ENCODE results near the gene PLCG2. TPM values are rescaled to one million over a fixed set of nuclear protein-coding genes. Genes with fewer than 3 reads are reported as not detected.

The PLCG2 gene
- total RNA-seq, 1 experiment from 2014 or later, result 3.5 TPM

DNA sequence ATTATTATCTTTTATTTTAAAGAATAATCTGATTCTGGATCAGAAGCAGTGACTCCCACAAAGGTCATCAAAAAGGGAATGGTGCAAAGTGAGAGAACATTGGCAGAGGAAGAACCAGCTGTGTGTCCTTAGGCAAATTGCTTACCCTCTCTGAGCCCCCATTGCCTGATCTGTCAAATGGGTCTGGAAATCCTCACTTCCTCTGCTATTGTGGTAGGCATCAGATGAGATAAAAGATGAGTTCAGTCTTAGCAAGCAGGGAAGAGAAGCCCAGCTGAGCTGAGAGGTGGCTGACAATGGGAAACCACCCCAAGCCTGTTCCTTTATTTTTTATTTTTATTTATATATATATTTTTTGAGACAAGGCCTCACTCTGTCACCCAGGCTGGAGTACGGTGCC, 24.2 kb upstream of the PLCG2 start:
- Histone ChIP-seq H2AFZ (ENCODE audit: low read length) (no peak overlapping the region), H3K9ac (ENCODE audit: low read length) (no peak overlapping the region), H3K36me3 (ENCODE audit: low read depth, low read length) (no peaks in the 10 kb centered on the region), H3F3A (ENCODE audit: low read length, unreplicated experiment) (no peaks in the 10 kb centered on the region), H3K4me3 (ENCODE audit: low read length) (no peak overlapping the region), H3K4me2 (ENCODE audit: low read length) (no peak overlapping the region), H4K20me1 (ENCODE audit: low read length) (no peaks in the 10 kb centered on the region), H3K79me2 (ENCODE audit: low read length) (no peaks in the 10 kb centered on the region), H3K4me1 (ENCODE audit: insufficient read depth, low read length) (0 out of 2 replicates have a peak, but pooled peaks cover 4% of the 10 kb centered on the region), H3K27ac (ENCODE audit: low read length) (no peak overlapping the region), H3K9me3 (ENCODE audit: low read length) (no peaks in the 10 kb centered on the region), H3K9me2 (replicated peaks; ENCODE audit: low read length) (no peaks in the 10 kb centered on the region), H3K27me3 (ENCODE audit: low read length) (no peaks in the 10 kb centered on the region)
- no peak for ATAC-seq
- CTCF ChIA-PET, result no interaction called here
- no TSS peak for BruUV-seq (replicated peaks)
- intact Hi-C loops (cut with micrococcal nuclease), result no loop called here
- TF ChIP-seq, protein P1, sequence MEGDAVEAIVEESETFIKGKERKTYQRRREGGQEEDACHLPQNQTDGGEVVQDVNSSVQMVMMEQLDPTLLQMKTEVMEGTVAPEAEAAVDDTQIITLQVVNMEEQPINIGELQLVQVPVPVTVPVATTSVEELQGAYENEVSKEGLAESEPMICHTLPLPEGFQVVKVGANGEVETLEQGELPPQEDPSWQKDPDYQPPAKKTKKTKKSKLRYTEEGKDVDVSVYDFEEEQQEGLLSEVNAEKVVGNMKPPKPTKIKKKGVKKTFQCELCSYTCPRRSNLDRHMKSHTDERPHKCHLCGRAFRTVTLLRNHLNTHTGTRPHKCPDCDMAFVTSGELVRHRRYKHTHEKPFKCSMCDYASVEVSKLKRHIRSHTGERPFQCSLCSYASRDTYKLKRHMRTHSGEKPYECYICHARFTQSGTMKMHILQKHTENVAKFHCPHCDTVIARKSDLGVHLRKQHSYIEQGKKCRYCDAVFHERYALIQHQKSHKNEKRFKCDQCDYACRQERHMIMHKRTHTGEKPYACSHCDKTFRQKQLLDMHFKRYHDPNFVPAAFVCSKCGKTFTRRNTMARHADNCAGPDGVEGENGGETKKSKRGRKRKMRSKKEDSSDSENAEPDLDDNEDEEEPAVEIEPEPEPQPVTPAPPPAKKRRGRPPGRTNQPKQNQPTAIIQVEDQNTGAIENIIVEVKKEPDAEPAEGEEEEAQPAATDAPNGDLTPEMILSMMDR (conservative IDR thresholded peaks at IDR 0.05; ENCODE audit: low read depth, low read length), result no peak
- TF ChIP-seq EZH2phosphoT487 (IDR thresholded peaks at IDR 0.05; ENCODE audit: borderline replicate concordance, low read length) (no peak), EZH2 (IDR thresholded peaks at IDR 0.05; ENCODE audit: low read length, unreplicated experiment) (no peak)
- DNase-seq, result no peak
- POLR2A ChIA-PET (ENCODE audit: unreplicated experiment), result no interaction called here

DNA sequence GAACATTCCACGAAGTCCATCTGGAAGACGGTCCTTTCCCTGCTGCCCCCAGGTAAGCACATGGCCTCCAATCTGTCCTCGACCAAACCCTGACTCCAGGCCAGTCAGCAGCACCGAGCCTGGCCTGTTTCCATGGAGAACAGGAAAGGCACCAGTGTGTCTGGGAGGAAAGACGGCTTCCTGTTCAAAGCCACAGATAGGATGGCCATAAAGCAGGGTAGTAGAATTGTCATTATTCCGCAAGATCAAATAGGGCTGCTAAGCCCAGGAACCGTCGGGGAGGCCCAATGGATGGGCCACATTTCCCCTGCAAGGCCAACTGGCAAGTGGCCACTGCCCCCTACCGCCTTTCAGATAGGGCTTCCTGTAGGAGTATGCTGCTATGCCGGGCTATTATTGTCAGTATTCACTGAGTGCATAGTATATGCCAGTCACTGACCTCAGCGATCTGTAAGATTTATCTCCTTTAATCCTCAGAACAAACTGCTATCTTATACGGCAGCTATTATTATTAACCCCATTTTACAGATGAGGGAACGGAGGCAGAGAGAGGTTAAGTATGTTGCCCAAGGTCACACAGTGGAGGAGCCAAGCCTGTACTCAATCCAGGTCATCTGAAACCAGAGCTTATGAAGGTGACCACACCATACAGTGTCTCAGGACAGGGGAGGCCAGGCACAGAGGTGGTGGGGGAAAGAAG, 23.0 kb upstream of the PLCG2 start:
- no peaks in the 10 kb centered on the region for H3K9me3 ChIP-seq (ENCODE audit: low read length)
- H2AFZ ChIP-seq (ENCODE audit: low read length), result no peak overlapping the region
- H3K9ac ChIP-seq (ENCODE audit: low read length), result no peak overlapping the region
- ATAC-seq (no peak), DNase-seq (no peak)
- H3K4me3 ChIP-seq (ENCODE audit: low read length), result no peak overlapping the region
- H3K27me3 ChIP-seq (ENCODE audit: low read length), result no peaks in the 10 kb centered on the region
- BruUV-seq (replicated peaks), result no TSS peak
- H3K4me2 ChIP-seq (ENCODE audit: low read length), result no peak overlapping the region
- TF ChIP-seq, protein P1 (conservative IDR thresholded peaks at IDR 0.05; ENCODE audit: low read depth, low read length), result no peak
- no peak for TF ChIP-seq EZH2phosphoT487 (IDR thresholded peaks at IDR 0.05; ENCODE audit: borderline replicate concordance, low read length)
- no peak for TF ChIP-seq EZH2 (IDR thresholded peaks at IDR 0.05; ENCODE audit: low read length, unreplicated experiment)
- H4K20me1 ChIP-seq (ENCODE audit: low read length), result no peaks in the 10 kb centered on the region
- H3K27ac ChIP-seq (ENCODE audit: low read length), result no peak overlapping the region
- H3F3A ChIP-seq (ENCODE audit: low read length, unreplicated experiment), result no peaks in the 10 kb centered on the region
- intact Hi-C loops (cut with micrococcal nuclease), result no loop called here
- no peaks in the 10 kb centered on the region for H3K36me3 ChIP-seq (ENCODE audit: low read depth, low read length)
- peaks cover 4% of the 10 kb centered on the region; the same call in 1 of the 2 replicates for H3K4me1 ChIP-seq (ENCODE audit: insufficient read depth, low read length)
- H3K79me2 ChIP-seq (ENCODE audit: low read length), result no peaks in the 10 kb centered on the region
- H3K9me2 ChIP-seq (replicated peaks; ENCODE audit: low read length), result no peaks in the 10 kb centered on the region
- ChIA-PET POLR2A (ENCODE audit: unreplicated experiment) (no interaction called here), CTCF (no interaction called here)

DNA sequence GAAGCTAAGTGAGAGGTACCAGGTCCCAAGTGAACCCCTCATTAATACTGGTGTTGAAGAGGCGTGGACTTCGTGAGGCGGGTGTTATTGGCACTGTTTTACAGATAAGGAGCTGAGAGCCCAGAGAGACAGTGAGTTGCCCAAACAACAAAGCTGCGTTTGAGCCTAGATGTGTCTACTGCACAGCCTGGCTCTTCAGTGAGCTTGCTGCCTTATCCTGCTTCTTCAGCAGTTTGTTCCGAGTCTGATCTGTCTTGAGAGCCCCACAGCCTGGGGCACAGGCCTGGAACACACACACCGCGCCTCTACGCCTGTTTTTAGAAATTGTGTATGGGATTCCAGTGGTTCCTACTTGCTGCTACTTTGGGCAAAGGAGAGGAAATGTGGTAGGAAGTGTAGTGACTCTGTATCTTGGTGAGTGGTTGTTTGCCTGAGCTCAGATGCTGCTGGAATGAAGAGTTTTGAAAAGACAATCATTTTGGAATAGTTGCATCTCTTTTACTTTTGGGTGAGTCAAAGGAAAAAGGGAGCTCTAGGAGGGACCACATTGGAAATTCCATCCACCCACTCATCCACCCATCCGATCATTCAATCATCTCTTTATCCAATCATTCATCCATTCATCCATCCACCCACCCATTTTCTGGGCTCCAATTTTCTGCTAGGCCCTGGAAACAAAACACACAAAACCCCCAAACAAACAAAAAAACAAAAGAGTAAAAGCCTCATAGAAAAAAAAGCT, 22.3 kb upstream of the PLCG2 start:
- H3K27ac ChIP-seq (ENCODE audit: low read length), result no peak overlapping the region
- H3K27me3 ChIP-seq (ENCODE audit: low read length), result no peaks in the 10 kb centered on the region
- POLR2A ChIA-PET (ENCODE audit: unreplicated experiment), result no interaction called here
- no peak overlapping the region for H2AFZ ChIP-seq (ENCODE audit: low read length)
- H3K4me2 ChIP-seq (ENCODE audit: low read length), result no peak overlapping the region
- no peak overlapping the region for H3K4me3 ChIP-seq (ENCODE audit: low read length)
- H3K4me1 ChIP-seq (ENCODE audit: insufficient read depth, low read length), result peaks cover 4% of the 10 kb centered on the region; the same call in 1 of the 2 replicates
- H3K9ac ChIP-seq (ENCODE audit: low read length), result no peak overlapping the region
- no peaks in the 10 kb centered on the region for H3K36me3 ChIP-seq (ENCODE audit: low read depth, low read length)
- CTCF ChIA-PET, result interaction anchor here (0.8 kb wide), 1 partner anchor 12 kb away, joined by 3 read pairs; no protein-coding TSS in a partner anchor
- H3K79me2 ChIP-seq (ENCODE audit: low read length), result no peaks in the 10 kb centered on the region
- H3K9me2 ChIP-seq (replicated peaks; ENCODE audit: low read length), result no peaks in the 10 kb centered on the region
- no peak for ATAC-seq
- TF ChIP-seq, protein P1 (conservative IDR thresholded peaks at IDR 0.05; ENCODE audit: low read depth, low read length), result no peak
- no peak for TF ChIP-seq EZH2 (IDR thresholded peaks at IDR 0.05; ENCODE audit: low read length, unreplicated experiment)
- TF ChIP-seq EZH2phosphoT487 (IDR thresholded peaks at IDR 0.05; ENCODE audit: borderline replicate concordance, low read length), result no peak
- H4K20me1 ChIP-seq (ENCODE audit: low read length), result no peaks in the 10 kb centered on the region
- no TSS peak for BruUV-seq (replicated peaks)
- no peak for DNase-seq
- no peaks in the 10 kb centered on the region for H3F3A ChIP-seq (ENCODE audit: low read length, unreplicated experiment)
- no peaks in the 10 kb centered on the region for H3K9me3 ChIP-seq (ENCODE audit: low read length)
- intact Hi-C loops (cut with micrococcal nuclease), result no loop called here
